Measurements from ENCODE around the gene JARID2.

Gene JARID2

GRCh38 chr6:15512721-15513120 lies 266.9 kb downstream of the JARID2 start:
- no peak overlapping the region for H3K9ac ChIP-seq (ENCODE audit: low read length)
- H3K4me3 ChIP-seq (ENCODE audit: low read length), result no peak overlapping the region
- no peaks in the 10 kb centered on the region for H3K27me3 ChIP-seq (ENCODE audit: control insufficient read depth, insufficient read depth, low read length)
- H3K4me1 ChIP-seq (ENCODE audit: control insufficient read depth, insufficient read depth, low read length), result no peaks in the 10 kb centered on the region
- peaks cover 11% of the 10 kb centered on the region for H3K36me3 ChIP-seq (ENCODE audit: control insufficient read depth, insufficient read depth, low read length)
- H3K27ac ChIP-seq (ENCODE audit: low read depth, low read length), result no peak overlapping the region

- no peaks in the 10 kb centered on the region for H3K27me3 ChIP-seq (ENCODE audit: control insufficient read depth, insufficient read depth, low read length)
- no peak overlapping the region for H3K27ac ChIP-seq (ENCODE audit: low read depth, low read length)
- no peak overlapping the region for H3K4me3 ChIP-seq (ENCODE audit: low read length)
- no peak overlapping the region for H3K9ac ChIP-seq (ENCODE audit: low read length)
- H3K36me3 ChIP-seq (ENCODE audit: control insufficient read depth, insufficient read depth, low read length), result peaks cover 9% of the 10 kb centered on the region
- no peaks in the 10 kb centered on the region for H3K4me1 ChIP-seq (ENCODE audit: control insufficient read depth, insufficient read depth, low read length)
Measured at GRCh38 chr6:15513131-15513771, 267.4 kb downstream of the JARID2 start.

GRCh38 chr6:15513801-15514711 lies 268.2 kb downstream of the JARID2 start:
- Histone ChIP-seq H3K27me3 (ENCODE audit: control insufficient read depth, insufficient read depth, low read length) (no peaks in the 10 kb centered on the region), H3K4me1 (ENCODE audit: control insufficient read depth, insufficient read depth, low read length) (no peaks in the 10 kb centered on the region), H3K27ac (ENCODE audit: low read depth, low read length) (no peak overlapping the region), H3K4me3 (ENCODE audit: low read length) (no peak overlapping the region), H3K9ac (ENCODE audit: low read length) (no peak overlapping the region), H3K36me3 (ENCODE audit: control insufficient read depth, insufficient read depth, low read length) (peaks cover 6% of the 10 kb centered on the region)

GRCh38 chr6:15515226-15515625 lies 269.4 kb downstream of the JARID2 start:
- no peak overlapping the region for H3K9ac ChIP-seq (ENCODE audit: low read length)
- H3K27ac ChIP-seq (ENCODE audit: low read depth, low read length), result no peak overlapping the region
- H3K4me3 ChIP-seq (ENCODE audit: low read length), result no peak overlapping the region
- no peaks in the 10 kb centered on the region for H3K27me3 ChIP-seq (ENCODE audit: control insufficient read depth, insufficient read depth, low read length)
- peaks cover 10% of the 10 kb centered on the region for H3K36me3 ChIP-seq (ENCODE audit: control insufficient read depth, insufficient read depth, low read length)
- H3K4me1 ChIP-seq (ENCODE audit: control insufficient read depth, insufficient read depth, low read length), result no peaks in the 10 kb centered on the region

- Histone ChIP-seq H3K36me3 (ENCODE audit: control insufficient read depth, insufficient read depth, low read length) (peaks cover 10% of the 10 kb centered on the region), H3K9ac (ENCODE audit: low read length) (no peak overlapping the region), H3K27ac (ENCODE audit: low read depth, low read length) (no peak overlapping the region), H3K4me1 (ENCODE audit: control insufficient read depth, insufficient read depth, low read length) (no peaks in the 10 kb centered on the region), H3K4me3 (ENCODE audit: low read length) (no peak overlapping the region), H3K27me3 (ENCODE audit: control insufficient read depth, insufficient read depth, low read length) (no peaks in the 10 kb centered on the region)
Measured at GRCh38 chr6:15515660-15516375, 269.9 kb downstream of the JARID2 start.

- H3K4me1 ChIP-seq (ENCODE audit: control insufficient read depth, insufficient read depth, low read length), result no peaks in the 10 kb centered on the region
- H3K27ac ChIP-seq (ENCODE audit: low read depth, low read length), result no peak overlapping the region
- no peaks in the 10 kb centered on the region for H3K27me3 ChIP-seq (ENCODE audit: control insufficient read depth, insufficient read depth, low read length)
- H3K36me3 ChIP-seq (ENCODE audit: control insufficient read depth, insufficient read depth, low read length), result peaks cover 10% of the 10 kb centered on the region
- no peak overlapping the region for H3K4me3 ChIP-seq (ENCODE audit: low read length)
- H3K9ac ChIP-seq (ENCODE audit: low read length), result no peak overlapping the region
Measured at GRCh38 chr6:15516378-15516777, 270.5 kb downstream of the JARID2 start.

GRCh38 chr6:15516923-15517560 lies 271.2 kb downstream of the JARID2 start:
- no peak overlapping the region for H3K27ac ChIP-seq (ENCODE audit: low read depth, low read length)
- H3K4me1 ChIP-seq (ENCODE audit: control insufficient read depth, insufficient read depth, low read length), result no peaks in the 10 kb centered on the region
- H3K9ac ChIP-seq (ENCODE audit: low read length), result no peak overlapping the region
- peaks cover 8% of the 10 kb centered on the region for H3K36me3 ChIP-seq (ENCODE audit: control insufficient read depth, insufficient read depth, low read length)
- no peaks in the 10 kb centered on the region for H3K27me3 ChIP-seq (ENCODE audit: control insufficient read depth, insufficient read depth, low read length)
- no peak overlapping the region for H3K4me3 ChIP-seq (ENCODE audit: low read length)

DNA sequence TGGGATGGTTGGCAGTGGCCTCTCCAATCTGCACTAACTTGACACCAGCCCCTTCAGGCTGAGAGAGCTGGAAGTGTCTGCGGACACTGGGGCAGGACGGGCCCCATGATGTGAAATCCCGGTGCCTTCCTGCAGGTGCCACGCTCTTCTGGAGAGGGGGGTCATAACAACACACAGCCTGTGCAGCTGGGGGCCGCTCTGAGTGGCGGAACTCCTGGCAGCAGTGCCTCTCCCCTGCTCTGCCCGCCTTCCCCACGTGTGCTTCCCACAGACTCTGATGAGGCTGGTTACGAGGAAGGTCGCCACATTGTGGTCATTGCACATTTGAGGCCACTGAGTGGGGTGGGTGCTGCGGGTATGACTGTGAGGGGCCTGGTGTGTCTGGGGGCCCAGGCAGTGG lies 271.7 kb downstream of the JARID2 start:
- Histone ChIP-seq H3K27ac (ENCODE audit: low read depth, low read length) (no peak overlapping the region), H3K9ac (ENCODE audit: low read length) (no peak overlapping the region), H3K36me3 (ENCODE audit: control insufficient read depth, insufficient read depth, low read length) (peaks cover 4% of the 10 kb centered on the region), H3K4me3 (ENCODE audit: low read length) (no peak overlapping the region), H3K27me3 (ENCODE audit: control insufficient read depth, insufficient read depth, low read length) (no peaks in the 10 kb centered on the region), H3K4me1 (ENCODE audit: control insufficient read depth, insufficient read depth, low read length) (no peaks in the 10 kb centered on the region)

GRCh38 chr6:15518057-15518456 lies 272.2 kb downstream of the JARID2 start:
- no peaks in the 10 kb centered on the region for H3K4me1 ChIP-seq (ENCODE audit: control insufficient read depth, insufficient read depth, low read length)
- no peak overlapping the region for H3K9ac ChIP-seq (ENCODE audit: low read length)
- no peak overlapping the region for H3K27ac ChIP-seq (ENCODE audit: low read depth, low read length)
- no peak overlapping the region for H3K4me3 ChIP-seq (ENCODE audit: low read length)
- peaks cover 9% of the 10 kb centered on the region for H3K36me3 ChIP-seq (ENCODE audit: control insufficient read depth, insufficient read depth, low read length)
- no peaks in the 10 kb centered on the region for H3K27me3 ChIP-seq (ENCODE audit: control insufficient read depth, insufficient read depth, low read length)

- Histone ChIP-seq H3K4me3 (ENCODE audit: low read length) (no peak overlapping the region), H3K9ac (ENCODE audit: low read length) (no peak overlapping the region), H3K27ac (ENCODE audit: low read depth, low read length) (no peak overlapping the region), H3K36me3 (ENCODE audit: control insufficient read depth, insufficient read depth, low read length) (peaks cover 15% of the 10 kb centered on the region), H3K27me3 (ENCODE audit: control insufficient read depth, insufficient read depth, low read length) (no peaks in the 10 kb centered on the region), H3K4me1 (ENCODE audit: control insufficient read depth, insufficient read depth, low read length) (no peaks in the 10 kb centered on the region)
Measured at GRCh38 chr6:15518878-15519277, 273.0 kb downstream of the JARID2 start.

GRCh38 chr6:15519681-15520080 lies 273.8 kb downstream of the JARID2 start:
- Histone ChIP-seq H3K4me3 (ENCODE audit: low read length) (no peak overlapping the region), H3K27me3 (ENCODE audit: control insufficient read depth, insufficient read depth, low read length) (no peaks in the 10 kb centered on the region), H3K4me1 (ENCODE audit: control insufficient read depth, insufficient read depth, low read length) (no peaks in the 10 kb centered on the region), H3K36me3 (ENCODE audit: control insufficient read depth, insufficient read depth, low read length) (peaks cover 23% of the 10 kb centered on the region), H3K9ac (ENCODE audit: low read length) (no peak overlapping the region), H3K27ac (ENCODE audit: low read depth, low read length) (no peak overlapping the region)

DNA sequence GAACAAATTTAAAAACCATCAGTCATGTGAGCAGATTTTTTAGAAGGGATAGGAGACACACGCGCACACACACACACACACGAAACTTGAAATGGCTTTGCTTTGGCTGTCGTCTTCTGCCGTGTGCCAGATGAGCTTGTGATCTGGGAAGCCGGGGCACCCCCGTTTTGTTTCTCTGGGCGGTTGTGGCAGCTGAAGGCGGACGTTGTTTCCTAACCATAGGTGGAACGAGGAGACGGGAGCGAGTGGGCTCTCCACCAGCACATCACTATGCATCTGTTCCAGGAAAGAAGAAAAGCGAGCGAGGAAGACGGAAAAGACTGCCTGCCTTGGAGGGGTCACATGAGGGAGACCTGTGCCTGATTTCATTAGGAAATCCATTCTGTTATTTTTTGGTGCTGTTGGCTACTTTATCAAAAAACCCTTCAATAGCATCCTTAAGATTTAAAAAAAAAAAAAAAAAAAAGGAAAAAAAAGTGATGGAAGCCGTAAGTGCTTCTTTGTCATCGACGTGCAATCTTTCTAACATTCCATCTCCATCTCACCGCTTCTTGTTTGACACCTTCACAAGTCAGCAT lies 274.8 kb downstream of the JARID2 start:
- Histone ChIP-seq H3K4me3 (ENCODE audit: low read length) (no peak overlapping the region), H3K27me3 (ENCODE audit: control insufficient read depth, insufficient read depth, low read length) (no peaks in the 10 kb centered on the region), H3K4me1 (ENCODE audit: control insufficient read depth, insufficient read depth, low read length) (no peaks in the 10 kb centered on the region), H3K27ac (ENCODE audit: low read depth, low read length) (no peak overlapping the region), H3K36me3 (ENCODE audit: control insufficient read depth, insufficient read depth, low read length) (peaks cover 23% of the 10 kb centered on the region), H3K9ac (ENCODE audit: low read length) (no peak overlapping the region)
